HL-60 (cell line): ENCODE data around the gene TCF15.

Experiments used
- DNase-seq, 2 experiments: peaks; one replicate each; pipeline ENCODE4 v3.0.0-alpha.2; 2010 to 2020; ENCODE audit warnings: low read depth in 1 of 2, low spot score in 1 of 2
- H3K27ac ChIP-seq: fragments of 250-450 bp; sonication (Bioruptor Pico); replicated peaks from 2 replicates; pipeline ENCODE4 v1.5.1; 2020; ENCODE audit warnings: mild to moderate bottlenecking, moderate library complexity
- H3K27me3 ChIP-seq: fragments of 250-450 bp; sonication (Bioruptor Pico); 2 replicates; pipeline ENCODE4 v1.5.1; 2021; ENCODE audit warnings: mild to moderate bottlenecking, moderate library complexity; ENCODE audit not compliant: insufficient read depth, poor library complexity, severe bottlenecking
- H3K4me3 ChIP-seq: replicated peaks from 2 replicates; pipeline ENCODE4 v1.5.1; 2011; ENCODE audit warnings: mild to moderate bottlenecking, control low read depth, low read length; ENCODE audit not compliant: insufficient read depth
- CTCF ChIP-seq: IDR thresholded peaks from one replicate; pipeline ENCODE4 v1.5.1; 2011; ENCODE audit warnings: low read length, control low read depth, inconsistent platforms; ENCODE audit not compliant: insufficient read depth
- GABPA ChIP-seq: IDR thresholded peaks from 2 replicates; pipeline ENCODE4 v1.6.1; 2012; ENCODE audit warnings: low read depth
- POLR2AphosphoS5 ChIP-seq: IDR thresholded peaks from 2 replicates; pipeline ENCODE4 v1.6.1; 2012; ENCODE audit warnings: low read depth
- REST ChIP-seq: IDR thresholded peaks from 2 replicates; pipeline ENCODE4 v1.6.1; 2012; ENCODE audit warnings: low read depth; ENCODE audit not compliant: insufficient replicate concordance
- SPI1 ChIP-seq: IDR thresholded peaks from 2 replicates; pipeline ENCODE4 v1.6.1; 2012; ENCODE audit warnings: low read depth, mild to moderate bottlenecking, borderline replicate concordance

TCF15 gene

GRCh38 chr20:653110-653589, 43.0 kb upstream of the TCF15 start, which contains the start of gene SRXN1:
Gene SRXN1, minus strand, starts transcription at chr20:653200. Its CDS starts 15 bp downstream, at chr20:653185.
- Histone ChIP-seq H3K4me3 (peak within 1 kb of the TSS; percentile 79), H3K27me3 (no peaks in the 10 kb centered on the region), H3K27ac (peak within 1 kb of the TSS; percentile 58)
- TF ChIP-seq SPI1 = no peak
- TF ChIP-seq REST = no peak
- peak; percentile 10 for TF ChIP-seq CTCF
- no peak for TF ChIP-seq GABPA
- TF ChIP-seq POLR2AphosphoS5 = peak; percentile 27; the same call in 1 of the 2 replicates
- DNase-seq = peak; percentile 81 to 86

GRCh38 chr20:652615-653109, 42.6 kb upstream of the TCF15 start:
- peak in 1 of 2 experiments; percentile 58 for DNase-seq
- peak overlapping the region; percentile 79 for H3K4me3 ChIP-seq
- no peaks in the 10 kb centered on the region for H3K27me3 ChIP-seq
- TF ChIP-seq CTCF = no peak
- no peak for TF ChIP-seq GABPA
- no peak for TF ChIP-seq POLR2AphosphoS5
- peak overlapping the region; percentile 58 for H3K27ac ChIP-seq

GRCh38 chr20:651713-652614, 41.9 kb upstream of the TCF15 start:
- H3K4me3 ChIP-seq = peak overlapping the region; percentile 79
- H3K27ac ChIP-seq = peak overlapping the region; percentile 58
- peak; percentile 25 to 66 for DNase-seq
- TF ChIP-seq REST (no peak), CTCF (no peak), POLR2AphosphoS5 (no peak), GABPA (no peak), SPI1 (no peak)
- H3K27me3 ChIP-seq = no peaks in the 10 kb centered on the region
